Stimulated activated CD8-positive, alpha-beta memory T cell treated with anti-CD3 and anti-CD28 coated beads, Interleukin-15, amount 100 ng/mL, for 1 hour (primary cell): ENCODE measurements around the gene KRTAP5-10.
"Not testable (repeated sequence)": the region's sequence is repeated elsewhere in the genome, so short reads cannot be mapped to it uniquely, and the experiment has no call there.

Experiments used
- DNase-seq: peaks from one replicate; pipeline ENCODE4 v3.0.0-alpha.2; 2020; ENCODE audit warnings: low read depth

Gene KRTAP5-10

DNA sequence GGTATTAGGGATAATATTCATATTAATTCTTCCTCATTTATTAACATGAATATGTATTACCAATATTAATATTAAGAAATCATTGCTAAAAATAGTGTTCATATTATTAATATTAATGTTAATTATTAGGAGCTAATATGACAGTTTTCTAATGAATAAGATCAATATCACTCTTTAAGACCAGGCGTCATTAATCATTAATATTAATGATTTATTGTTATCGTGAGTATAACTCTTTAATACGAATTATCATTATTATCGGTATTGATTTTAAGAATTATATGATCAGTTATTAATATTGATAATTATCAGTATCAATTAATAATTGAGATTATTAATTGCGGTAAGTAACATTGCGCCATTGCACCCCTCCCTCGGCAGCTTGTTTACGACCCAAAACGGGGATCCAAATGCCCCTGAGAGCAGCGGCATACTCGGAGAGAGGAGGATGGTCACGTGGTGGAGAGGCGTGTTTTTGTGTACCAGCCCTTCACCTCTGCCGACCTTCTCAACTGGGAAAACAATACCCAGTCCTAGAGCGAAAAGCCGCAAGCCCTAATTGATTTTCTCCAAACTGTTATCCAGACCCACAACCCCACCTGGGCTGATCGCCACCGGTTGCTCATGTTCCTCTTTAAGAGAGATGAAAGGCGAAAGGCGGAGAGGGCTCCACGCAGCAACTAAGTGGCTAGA, 46.0 kb downstream of the KRTAP5-10 start:
- DNase-seq: not testable (repeated sequence)

- DNase-seq: not testable (repeated sequence)
These were observed 48.6 kb downstream of the KRTAP5-10 start for GRCh38 chr11:71613931-71614330.

- not testable (repeated sequence) for DNase-seq
These were observed 49.1 kb downstream of the KRTAP5-10 start for GRCh38 chr11:71614366-71614917.

DNA sequence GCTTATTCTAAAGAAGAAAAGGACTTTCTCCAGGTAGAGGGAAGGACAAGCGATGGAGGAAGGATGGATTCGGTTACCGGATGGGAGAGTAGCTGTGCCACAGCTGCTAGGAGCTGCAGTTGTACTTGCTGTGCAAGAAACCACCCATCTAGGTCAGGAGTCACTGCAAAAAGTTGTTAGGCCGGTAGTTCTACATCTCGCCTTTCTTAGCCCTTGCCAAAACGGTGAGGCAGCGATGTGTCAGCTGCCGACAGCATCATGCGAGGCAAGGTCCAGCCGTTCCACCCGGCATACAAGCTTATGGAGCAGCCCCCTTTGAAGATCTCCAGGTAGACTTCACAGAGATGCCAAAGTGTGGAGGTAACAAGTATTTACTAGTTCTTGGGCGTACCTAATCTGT, 49.6 kb downstream of the KRTAP5-10 start:
- not testable (repeated sequence) for DNase-seq
